ENCODE results near the gene MYB. TPM values are rescaled to one million over a fixed set of nuclear protein-coding genes. Genes with fewer than 3 reads are reported as not detected.

The MYB gene
- total and polyA plus RNA-seq, 2 of the 13 experiments (the other 11 are each of a cell fraction or from before 2014, with no cell fraction given) = 0.04 to 0.20 TPM

DNA sequence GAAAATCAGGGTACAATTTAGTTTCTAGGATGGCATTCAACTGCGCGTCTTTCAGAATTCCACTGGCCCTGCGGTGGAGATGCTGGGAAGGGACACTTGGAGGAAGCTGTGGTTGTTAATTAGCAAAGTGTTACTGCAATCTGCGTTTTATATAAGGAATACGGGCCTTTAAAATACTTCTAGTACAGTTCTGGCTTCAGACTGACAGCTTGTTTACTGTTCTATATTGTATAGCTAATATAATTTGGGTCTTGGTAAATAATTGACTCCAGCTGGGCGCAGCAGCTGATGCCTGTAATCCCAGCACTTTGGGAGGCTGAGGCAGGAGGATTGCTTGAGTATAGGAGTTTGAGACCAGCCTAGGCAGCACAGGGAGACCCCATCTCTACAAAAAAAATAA lies 63.7 kb downstream of the MYB start:
- intact Hi-C loops (cut with micrococcal nuclease; ENCODE audit: unreplicated experiment) (no loop called here), in situ Hi-C loops (cut with HindIII; ENCODE audit: extremely low pct_ligation_motif_present, low pct_unique_long_range_greater_than_20kb) (no loop called here)
- H3K27me3 ChIP-seq (ENCODE audit: control insufficient read depth in 1 of 2, insufficient read depth in 2 of 2, low read length in 2 of 2) = no peaks in the 10 kb centered on the region; a peak in 1 of 5 replicates
- ATAC-seq = no peak
- H3K36me3 ChIP-seq (replicated peaks in 1 of 2; ENCODE audit: control insufficient read depth in 1 of 2, insufficient read depth in 2 of 2, low read length in 2 of 2) = no peaks in the 10 kb centered on the region
- H2AFZ ChIP-seq (ENCODE audit: low read length) = no peak overlapping the region
- no peak for FAIRE-seq
- H3K27ac ChIP-seq (ENCODE audit: extremely low read length, insufficient read depth, low read length) = no peak overlapping the region
- no peaks in the 10 kb centered on the region for H4K20me1 ChIP-seq (ENCODE audit: insufficient read depth, low read length)
- H3K79me2 ChIP-seq (ENCODE audit: insufficient read depth, low read length) = no peaks in the 10 kb centered on the region
- POLR2A ChIA-PET = no interaction called here
- no peaks in the 10 kb centered on the region for H3K9me3 ChIP-seq (ENCODE audit: low read length)
- WGBS (ENCODE audit: low lambda C conversion rate) = 69% methylated on average over 6 of the region's 6 CpGs
- H3K4me1 ChIP-seq (ENCODE audit: insufficient read depth, low read length) = peaks cover 2% of the 10 kb centered on the region; the same call in 1 of the 2 replicates
- CTCF ChIA-PET (ENCODE audit: low intra/inter-chr PET ratio, low total read pairs) = no interaction called here
- H3K4me2 ChIP-seq (ENCODE audit: low read depth, low read length) = no peak overlapping the region
- no peak overlapping the region for H3K9ac ChIP-seq (ENCODE audit: insufficient read depth, low read depth, low read length)
- no peak for DNase-seq (ENCODE audit: low spot score)
- TF ChIP-seq MZF1 (CRISPR knock-in tag; IDR thresholded peaks at IDR 0.05; ENCODE audit: borderline replicate concordance) = no peak
- no peak for TF ChIP-seq ZNF747 (CRISPR knock-in tag; IDR thresholded peaks at IDR 0.05; ENCODE audit: borderline replicate concordance)
- no peak for TF ChIP-seq NCOR1 (IDR thresholded peaks at IDR 0.05; ENCODE audit: borderline replicate concordance, low read length)
- no peak for TF ChIP-seq NFKBIZ (CRISPR knock-in tag; IDR thresholded peaks at IDR 0.05)
- no peak for TF ChIP-seq EEA1 (CRISPR knock-in tag; IDR thresholded peaks at IDR 0.05; ENCODE audit: borderline replicate concordance)
- TF ChIP-seq ZMAT3 (CRISPR knock-in tag; conservative IDR thresholded peaks at IDR 0.05) = no peak
- TF ChIP-seq MEIS1 (CRISPR knock-in tag; IDR thresholded peaks at IDR 0.05; ENCODE audit: borderline replicate concordance) = no peak
- TF ChIP-seq, protein P1, sequence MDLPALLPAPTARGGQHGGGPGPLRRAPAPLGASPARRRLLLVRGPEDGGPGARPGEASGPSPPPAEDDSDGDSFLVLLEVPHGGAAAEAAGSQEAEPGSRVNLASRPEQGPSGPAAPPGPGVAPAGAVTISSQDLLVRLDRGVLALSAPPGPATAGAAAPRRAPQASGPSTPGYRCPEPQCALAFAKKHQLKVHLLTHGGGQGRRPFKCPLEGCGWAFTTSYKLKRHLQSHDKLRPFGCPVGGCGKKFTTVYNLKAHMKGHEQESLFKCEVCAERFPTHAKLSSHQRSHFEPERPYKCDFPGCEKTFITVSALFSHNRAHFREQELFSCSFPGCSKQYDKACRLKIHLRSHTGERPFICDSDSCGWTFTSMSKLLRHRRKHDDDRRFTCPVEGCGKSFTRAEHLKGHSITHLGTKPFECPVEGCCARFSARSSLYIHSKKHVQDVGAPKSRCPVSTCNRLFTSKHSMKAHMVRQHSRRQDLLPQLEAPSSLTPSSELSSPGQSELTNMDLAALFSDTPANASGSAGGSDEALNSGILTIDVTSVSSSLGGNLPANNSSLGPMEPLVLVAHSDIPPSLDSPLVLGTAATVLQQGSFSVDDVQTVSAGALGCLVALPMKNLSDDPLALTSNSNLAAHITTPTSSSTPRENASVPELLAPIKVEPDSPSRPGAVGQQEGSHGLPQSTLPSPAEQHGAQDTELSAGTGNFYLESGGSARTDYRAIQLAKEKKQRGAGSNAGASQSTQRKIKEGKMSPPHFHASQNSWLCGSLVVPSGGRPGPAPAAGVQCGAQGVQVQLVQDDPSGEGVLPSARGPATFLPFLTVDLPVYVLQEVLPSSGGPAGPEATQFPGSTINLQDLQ (CRISPR knock-in tag; IDR thresholded peaks at IDR 0.05) = no peak
- no peak for TF ChIP-seq SMYD3 (CRISPR knock-in tag; IDR thresholded peaks at IDR 0.05)
- TF ChIP-seq, protein P2, sequence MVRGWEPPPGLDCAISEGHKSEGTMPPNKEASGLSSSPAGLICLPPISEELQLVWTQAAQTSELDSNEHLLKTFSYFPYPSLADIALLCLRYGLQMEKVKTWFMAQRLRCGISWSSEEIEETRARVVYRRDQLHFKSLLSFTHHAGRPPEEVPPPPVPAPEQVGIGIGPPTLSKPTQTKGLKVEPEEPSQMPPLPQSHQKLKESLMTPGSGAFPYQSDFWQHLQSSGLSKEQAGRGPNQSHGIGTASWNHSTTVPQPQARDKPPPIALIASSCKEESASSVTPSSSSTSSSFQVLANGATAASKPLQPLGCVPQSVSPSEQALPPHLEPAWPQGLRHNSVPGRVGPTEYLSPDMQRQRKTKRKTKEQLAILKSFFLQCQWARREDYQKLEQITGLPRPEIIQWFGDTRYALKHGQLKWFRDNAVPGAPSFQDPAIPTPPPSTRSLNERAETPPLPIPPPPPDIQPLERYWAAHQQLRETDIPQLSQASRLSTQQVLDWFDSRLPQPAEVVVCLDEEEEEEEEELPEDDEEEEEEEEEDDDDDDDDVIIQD (CRISPR knock-in tag; IDR thresholded peaks at IDR 0.05; ENCODE audit: low read depth) = no peak
- TF ChIP-seq, protein P3, sequence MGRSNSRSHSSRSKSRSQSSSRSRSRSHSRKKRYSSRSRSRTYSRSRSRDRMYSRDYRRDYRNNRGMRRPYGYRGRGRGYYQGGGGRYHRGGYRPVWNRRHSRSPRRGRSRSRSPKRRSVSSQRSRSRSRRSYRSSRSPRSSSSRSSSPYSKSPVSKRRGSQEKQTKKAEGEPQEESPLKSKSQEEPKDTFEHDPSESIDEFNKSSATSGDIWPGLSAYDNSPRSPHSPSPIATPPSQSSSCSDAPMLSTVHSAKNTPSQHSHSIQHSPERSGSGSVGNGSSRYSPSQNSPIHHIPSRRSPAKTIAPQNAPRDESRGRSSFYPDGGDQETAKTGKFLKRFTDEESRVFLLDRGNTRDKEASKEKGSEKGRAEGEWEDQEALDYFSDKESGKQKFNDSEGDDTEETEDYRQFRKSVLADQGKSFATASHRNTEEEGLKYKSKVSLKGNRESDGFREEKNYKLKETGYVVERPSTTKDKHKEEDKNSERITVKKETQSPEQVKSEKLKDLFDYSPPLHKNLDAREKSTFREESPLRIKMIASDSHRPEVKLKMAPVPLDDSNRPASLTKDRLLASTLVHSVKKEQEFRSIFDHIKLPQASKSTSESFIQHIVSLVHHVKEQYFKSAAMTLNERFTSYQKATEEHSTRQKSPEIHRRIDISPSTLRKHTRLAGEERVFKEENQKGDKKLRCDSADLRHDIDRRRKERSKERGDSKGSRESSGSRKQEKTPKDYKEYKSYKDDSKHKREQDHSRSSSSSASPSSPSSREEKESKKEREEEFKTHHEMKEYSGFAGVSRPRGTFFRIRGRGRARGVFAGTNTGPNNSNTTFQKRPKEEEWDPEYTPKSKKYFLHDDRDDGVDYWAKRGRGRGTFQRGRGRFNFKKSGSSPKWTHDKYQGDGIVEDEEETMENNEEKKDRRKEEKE (IDR thresholded peaks at IDR 0.05) = no peak
- TF ChIP-seq AKAP8 (CRISPR knock-in tag; IDR thresholded peaks at IDR 0.05) = no peak
- TF ChIP-seq ZNF782 (CRISPR knock-in tag; IDR thresholded peaks at IDR 0.05; ENCODE audit: borderline replicate concordance) = no peak
- no peak overlapping the region for H3K4me3 ChIP-seq (replicated peaks in 1 of 3; ENCODE audit: insufficient read depth in 1 of 3, low read depth in 2 of 3, low read length in 3 of 3)
- BruUV-seq (replicated peaks) = no TSS peak
